ENCODE results near the gene CELA3A. TPM values are rescaled to one million over a fixed set of nuclear protein-coding genes. Genes with fewer than 3 reads are reported as not detected.

The CELA3A gene, protein sequence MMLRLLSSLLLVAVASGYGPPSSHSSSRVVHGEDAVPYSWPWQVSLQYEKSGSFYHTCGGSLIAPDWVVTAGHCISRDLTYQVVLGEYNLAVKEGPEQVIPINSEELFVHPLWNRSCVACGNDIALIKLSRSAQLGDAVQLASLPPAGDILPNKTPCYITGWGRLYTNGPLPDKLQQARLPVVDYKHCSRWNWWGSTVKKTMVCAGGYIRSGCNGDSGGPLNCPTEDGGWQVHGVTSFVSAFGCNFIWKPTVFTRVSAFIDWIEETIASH
- total RNA-seq (not detected), polyA plus RNA-seq (not detected)

DNA sequence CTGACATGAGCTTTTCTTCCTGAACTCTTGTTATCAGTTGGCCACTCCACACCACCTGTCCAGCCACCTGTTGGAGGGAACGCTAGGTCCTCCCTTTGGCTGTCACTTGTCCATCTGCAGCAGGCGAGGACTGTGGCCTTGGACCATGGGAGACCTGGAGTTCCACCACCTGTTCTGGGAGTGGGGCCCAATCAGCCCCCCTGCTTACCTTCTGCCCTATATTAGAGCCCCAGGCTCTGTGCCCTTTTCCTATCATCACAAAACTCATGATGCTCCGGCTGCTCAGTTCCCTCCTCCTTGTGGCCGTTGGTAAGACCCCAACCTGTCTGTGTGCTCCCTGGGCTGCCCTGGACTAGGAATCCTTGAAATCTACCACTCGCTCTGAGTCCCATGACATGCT is at the start of gene CELA3A:
CELA3A (plus strand) TSS at position 249 of the 400 bp plus-strand sequence; CDS start at position 267, 18 bp downstream.
- Mint-ChIP-seq H3K27ac (peak within 1 kb of the TSS in 2 of 7 donors; percentile 4 to 25), H3K4me3 (peak within 1 kb of the TSS in 1 of 8 donors; percentile 21)
- intact Hi-C loops (cut with micrococcal nuclease): no loop called here

DNA sequence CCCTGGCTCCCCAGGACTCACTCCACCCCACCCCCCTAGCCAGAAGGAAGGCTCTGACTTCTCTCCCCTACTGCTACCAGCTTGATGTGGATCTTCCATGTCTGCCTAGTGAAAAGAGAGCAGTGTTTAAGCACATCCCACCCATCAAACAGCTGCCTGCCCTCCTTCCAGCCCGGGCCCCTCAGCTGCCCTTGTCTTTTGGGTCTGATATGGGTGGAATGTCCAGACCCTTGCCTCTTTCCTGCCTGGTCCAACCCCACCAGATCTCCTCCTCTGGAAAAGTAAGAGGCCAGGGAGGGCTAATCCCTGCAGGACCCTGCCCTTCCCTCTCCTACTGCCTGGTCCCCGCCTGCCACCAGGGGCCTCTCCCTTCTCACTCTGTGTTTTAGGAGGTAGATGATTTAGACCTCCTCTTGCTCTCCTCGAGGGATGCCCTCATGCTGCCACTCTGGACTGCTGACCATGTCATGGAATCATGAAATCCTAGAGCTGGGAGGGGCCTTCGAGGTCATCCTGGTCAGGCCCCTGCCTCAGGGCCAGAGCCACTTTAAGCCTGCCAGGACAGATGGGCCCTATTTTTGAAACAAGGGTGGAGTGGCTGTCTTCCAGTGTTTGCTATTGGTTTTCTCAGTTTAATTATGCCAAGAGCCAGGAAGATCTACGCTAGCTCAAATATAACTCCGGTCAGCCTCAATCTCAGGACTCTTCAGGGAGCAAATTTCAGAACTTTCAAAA is 48.5 kb upstream of the CELA3A start:
- ChIA-PET CTCF (ENCODE audit: partially characterized antibody) (no interaction called here), POLR2A (ENCODE audit: partially characterized antibody) (no interaction called here)
- peaks cover 25% of the 10 kb centered on the region for H3K4me1 ChIP-seq (ENCODE audit: insufficient read depth, low read length)
- no peaks in the 10 kb centered on the region for H3K27me3 ChIP-seq (ENCODE audit: insufficient read depth, low read length)
- Mint-ChIP-seq H3K27ac (peak overlapping the region in 1 of 7 donors; percentile 69), H3K4me1 (peaks cover 14 to 28% (median 18%) of the 10 kb centered on the region in 4 donors), H3K9me3 (no peaks in the 10 kb centered on the region), H3K27me3 (no peaks in the 10 kb centered on the region), H3K4me3 (no peak overlapping the region), H3K36me3 (no peaks in the 10 kb centered on the region)
- no peaks in the 10 kb centered on the region for H3K36me3 ChIP-seq (ENCODE audit: insufficient read depth, low read length)
- no peak for DNase-seq
- H3K9me3 ChIP-seq (ENCODE audit: control insufficient read depth in 1 of 2, low read length in 2 of 2): no peaks in the 10 kb centered on the region
- H3K27ac ChIP-seq (ENCODE audit: low read depth, low read length): no peak overlapping the region
- intact Hi-C loops (cut with micrococcal nuclease): no loop called here
- H3K4me3 ChIP-seq (ENCODE audit: low read length in 2 of 2): no peak overlapping the region

More for the DNA sequence above, at the start of gene CELA3A:
- no peak for DNase-seq
- Mint-ChIP-seq H3K36me3 (no peaks in the 10 kb centered on the region), H3K9me3 (no peaks in the 10 kb centered on the region), H3K4me1 (peaks cover 0 to 2% (median 0%) of the 10 kb centered on the region in 4 donors), H3K27me3 (no peaks in the 10 kb centered on the region)
- Histone ChIP-seq H3K4me3 (ENCODE audit: low read length in 2 of 2) (no peak within 1 kb of the TSS), H3K27me3 (ENCODE audit: insufficient read depth, low read length) (no peaks in the 10 kb centered on the region), H3K9me3 (ENCODE audit: control insufficient read depth in 1 of 2, low read length in 2 of 2) (no peaks in the 10 kb centered on the region), H3K36me3 (ENCODE audit: insufficient read depth, low read length) (no peaks in the 10 kb centered on the region), H3K4me1 (ENCODE audit: insufficient read depth, low read length) (no peaks in the 10 kb centered on the region), H3K27ac (ENCODE audit: low read depth, low read length) (no peak within 1 kb of the TSS)
- CTCF ChIA-PET (ENCODE audit: partially characterized antibody): no interaction called here
- POLR2A ChIA-PET (ENCODE audit: partially characterized antibody): no interaction called here

DNA sequence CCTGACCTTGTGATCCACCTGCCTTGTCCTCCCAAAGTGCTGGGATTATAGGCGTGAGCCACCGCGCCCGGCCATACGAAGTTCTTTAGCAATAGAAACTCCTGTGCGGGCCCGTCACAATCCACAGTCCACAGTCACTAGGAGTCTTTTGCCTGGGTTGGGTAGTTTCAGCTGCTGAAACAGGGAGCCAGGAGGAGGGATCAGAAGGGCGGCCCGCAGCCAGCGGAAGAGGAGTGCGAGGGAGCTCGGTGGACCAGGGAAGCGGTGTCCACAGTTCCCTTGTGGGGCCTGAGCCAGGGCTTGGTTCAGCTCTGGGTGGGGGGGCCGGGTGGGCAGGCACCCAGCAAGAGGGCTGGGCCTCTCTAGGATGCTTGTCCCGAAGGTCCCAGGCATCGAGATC is 46.4 kb upstream of the CELA3A start:
- Mint-ChIP-seq H3K9me3 (no peaks in the 10 kb centered on the region), H3K4me3 (no peak overlapping the region), H3K4me1 (peaks cover 20 to 42% (median 25%) of the 10 kb centered on the region in 4 donors), H3K27me3 (peaks cover 0 to 1% of the 10 kb centered on the region in 2 donors), H3K36me3 (no peaks in the 10 kb centered on the region), H3K27ac (peak overlapping the region in 2 of 7 donors; percentile 52 to 79)
- CTCF ChIA-PET (ENCODE audit: partially characterized antibody): interaction anchor here (0.6 kb wide), 1 partner anchor 686 kb away, joined by 3 read pairs; no protein-coding TSS in a partner anchor
- Histone ChIP-seq H3K4me1 (ENCODE audit: insufficient read depth, low read length) (peaks cover 31% of the 10 kb centered on the region), H3K27me3 (ENCODE audit: insufficient read depth, low read length) (no peaks in the 10 kb centered on the region), H3K36me3 (ENCODE audit: insufficient read depth, low read length) (no peaks in the 10 kb centered on the region), H3K9me3 (ENCODE audit: control insufficient read depth in 1 of 2, low read length in 2 of 2) (no peaks in the 10 kb centered on the region), H3K4me3 (ENCODE audit: low read length in 2 of 2) (no peak overlapping the region), H3K27ac (ENCODE audit: low read depth, low read length) (no peak overlapping the region)
- POLR2A ChIA-PET (ENCODE audit: partially characterized antibody): no interaction called here
- intact Hi-C loops (cut with micrococcal nuclease): no loop called here
- DNase-seq: no peak

DNA sequence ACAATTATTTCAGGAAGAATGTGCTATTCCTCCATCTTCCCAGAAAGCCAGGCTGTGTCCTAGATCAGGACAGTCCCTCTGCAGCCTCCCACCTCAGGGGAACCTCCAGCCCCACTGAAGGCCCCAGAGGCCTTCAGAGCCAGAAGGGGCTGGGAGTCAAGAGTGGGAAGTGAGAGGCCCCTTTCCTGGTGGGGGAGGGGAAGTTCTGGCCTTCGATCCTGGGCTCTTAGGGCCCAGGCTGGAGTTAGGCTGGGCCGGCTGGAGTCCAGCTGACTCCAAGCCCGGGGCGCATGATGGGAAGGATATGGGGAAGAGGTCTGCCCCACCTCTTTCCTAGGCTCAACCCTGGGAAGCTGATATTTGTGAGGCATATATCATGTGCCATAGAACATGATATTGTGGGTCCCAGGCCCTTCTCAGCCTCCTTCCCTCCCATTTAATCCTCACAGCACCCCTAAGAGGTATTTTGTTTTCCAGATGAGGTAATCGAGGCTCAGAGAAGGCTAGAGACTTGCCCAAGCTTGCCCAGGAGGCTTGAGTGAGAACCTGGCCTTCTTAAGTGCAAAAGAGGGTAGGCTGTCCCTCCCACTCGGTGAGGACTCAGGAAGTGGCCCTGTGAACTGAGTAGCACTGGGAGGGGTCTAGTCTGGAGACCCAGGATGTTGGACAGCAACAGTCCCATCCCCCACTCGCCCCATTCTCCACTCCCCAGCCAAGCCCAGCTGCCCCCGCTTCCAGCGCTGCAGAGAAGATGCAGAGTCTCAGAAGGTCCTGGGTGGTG is 45.8 kb upstream of the CELA3A start:
- H3K9me3 Mint-ChIP-seq: no peaks in the 10 kb centered on the region
- DNase-seq: no peak
- H3K4me3 Mint-ChIP-seq: peak overlapping the region in 3 of 8 donors; percentile 10 to 84 (median 52)
- H3K27ac Mint-ChIP-seq: peak overlapping the region in 5 of 7 donors; percentile 37 to 96 (median 96)
- no peaks in the 10 kb centered on the region for H3K27me3 ChIP-seq (ENCODE audit: insufficient read depth, low read length)
- no peak overlapping the region for H3K27ac ChIP-seq (ENCODE audit: low read depth, low read length)
- ChIA-PET CTCF (ENCODE audit: partially characterized antibody) (no interaction called here), POLR2A (ENCODE audit: partially characterized antibody) (interaction anchor here (2.6 to 4.0 kb wide), 2 partner anchors 18 to 173 kb away, joined by 14 to 19 read pairs; partner anchors contain the start of genes HSPG2 and USP48)
- no peaks in the 10 kb centered on the region for H3K36me3 ChIP-seq (ENCODE audit: insufficient read depth, low read length)
- peaks cover 31% of the 10 kb centered on the region for H3K4me1 ChIP-seq (ENCODE audit: insufficient read depth, low read length)
- no peaks in the 10 kb centered on the region for H3K36me3 Mint-ChIP-seq
- H3K9me3 ChIP-seq (ENCODE audit: control insufficient read depth in 1 of 2, low read length in 2 of 2): no peaks in the 10 kb centered on the region
- peaks cover 20 to 42% (median 25%) of the 10 kb centered on the region in 4 donors for H3K4me1 Mint-ChIP-seq
- intact Hi-C loops (cut with micrococcal nuclease): no loop called here
- no peak overlapping the region for H3K4me3 ChIP-seq (ENCODE audit: low read length in 2 of 2)
- H3K27me3 Mint-ChIP-seq: peaks cover 0 to 1% of the 10 kb centered on the region in 2 donors

DNA sequence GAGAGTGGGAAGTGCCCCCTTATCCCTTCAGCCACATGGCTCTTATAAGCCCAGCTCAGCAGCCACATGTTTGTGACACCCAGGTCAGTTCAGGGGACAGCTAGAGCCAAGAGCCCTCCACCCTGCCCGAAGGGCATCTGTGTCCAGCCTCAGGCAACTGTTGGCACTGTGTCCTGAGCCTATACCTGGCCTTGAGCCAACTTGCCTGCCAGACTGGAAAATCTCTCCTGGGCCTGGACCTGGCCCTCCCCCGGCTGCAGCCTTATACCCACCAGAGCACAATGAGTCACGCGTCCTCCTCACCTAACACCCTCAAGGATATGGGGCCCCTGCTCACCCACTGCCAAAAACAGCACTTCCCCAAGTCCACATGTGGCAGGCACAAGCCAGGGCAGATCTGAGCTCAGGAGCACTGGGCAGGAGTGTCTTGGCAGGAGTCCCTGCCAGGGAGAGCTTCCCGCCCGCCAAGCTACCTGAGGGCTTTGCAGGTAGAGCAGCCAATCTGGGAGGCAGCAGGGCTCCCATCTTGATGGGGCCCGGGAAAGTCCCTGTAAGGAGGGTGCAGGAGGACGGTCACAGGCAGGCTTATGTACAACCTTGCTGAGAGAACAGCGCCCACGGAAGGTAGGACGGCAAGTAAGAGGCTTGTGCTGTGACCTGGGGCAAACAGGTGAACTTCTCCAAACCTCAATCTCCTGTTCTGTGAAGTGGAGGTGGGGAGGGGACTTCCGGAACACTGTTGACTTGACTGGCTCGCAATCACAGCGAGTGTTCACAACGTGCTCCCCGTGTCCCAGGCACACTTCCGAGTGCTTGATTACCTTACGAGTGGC is 44.5 kb upstream of the CELA3A start:
- ChIA-PET POLR2A (ENCODE audit: partially characterized antibody) (interaction anchor here (0.9 to 4.0 kb wide), 5 partner anchors 19 to 174 kb away, joined by 3 to 19 read pairs (median 4); partner anchors contain the start of genes HSPG2 and USP48), CTCF (ENCODE audit: partially characterized antibody) (interaction anchor here (0.9 kb wide), 1 partner anchor 19 kb away, joined by 3 read pairs; no protein-coding TSS in a partner anchor)
- H3K4me3 ChIP-seq (ENCODE audit: low read length in 2 of 2): no peak overlapping the region
- H3K36me3 ChIP-seq (ENCODE audit: insufficient read depth, low read length): no peaks in the 10 kb centered on the region
- H3K4me1 Mint-ChIP-seq: peaks cover 20 to 42% (median 25%) of the 10 kb centered on the region in 4 donors
- no peaks in the 10 kb centered on the region for H3K27me3 ChIP-seq (ENCODE audit: insufficient read depth, low read length)
- peak overlapping the region; percentile 59 to 91 (median 73) for H3K4me3 Mint-ChIP-seq
- H3K9me3 ChIP-seq (ENCODE audit: control insufficient read depth in 1 of 2, low read length in 2 of 2): no peaks in the 10 kb centered on the region
- DNase-seq: peak; percentile 64 to 84 (median 73)
- peak overlapping the region; percentile 33 for H3K27ac ChIP-seq (ENCODE audit: low read depth, low read length)
- H3K9me3 Mint-ChIP-seq: no peaks in the 10 kb centered on the region
- intact Hi-C loops (cut with micrococcal nuclease): no loop called here
- H3K36me3 Mint-ChIP-seq: no peaks in the 10 kb centered on the region
- peaks cover 0 to 1% of the 10 kb centered on the region in 2 donors for H3K27me3 Mint-ChIP-seq
- peak overlapping the region; percentile 79 to 96 (median 91) for H3K27ac Mint-ChIP-seq
- H3K4me1 ChIP-seq (ENCODE audit: insufficient read depth, low read length): peaks cover 31% of the 10 kb centered on the region

DNA sequence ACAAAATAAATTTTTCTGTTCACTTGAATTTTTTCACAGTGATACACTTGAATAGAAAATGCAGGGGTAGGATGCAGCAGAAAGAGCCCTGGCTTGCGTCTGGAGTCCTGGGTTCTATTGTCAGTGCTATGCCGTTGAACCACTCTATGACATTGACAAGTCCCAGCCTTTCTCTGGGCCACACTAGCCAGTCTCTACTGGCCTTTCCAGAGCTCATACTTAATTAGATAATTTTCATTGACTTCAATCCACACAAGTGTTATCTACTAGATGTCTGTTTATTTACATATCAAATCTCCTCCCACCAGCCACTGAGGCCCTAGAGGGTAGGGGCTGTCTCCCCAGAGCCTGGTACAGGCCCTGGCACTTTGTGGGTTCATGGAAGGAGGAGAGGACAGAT is 40.1 kb upstream of the CELA3A start:
- CTCF ChIA-PET (ENCODE audit: partially characterized antibody): no interaction called here
- H3K27me3 Mint-ChIP-seq: peaks cover 0 to 1% of the 10 kb centered on the region in 2 donors
- peak overlapping the region in 1 of 7 donors; percentile 29 for H3K27ac Mint-ChIP-seq
- H3K36me3 ChIP-seq (ENCODE audit: insufficient read depth, low read length): no peaks in the 10 kb centered on the region
- H3K4me1 ChIP-seq (ENCODE audit: insufficient read depth, low read length): peaks cover 24% of the 10 kb centered on the region
- no peaks in the 10 kb centered on the region for H3K36me3 Mint-ChIP-seq
- H3K4me3 Mint-ChIP-seq: no peak overlapping the region
- no peak for DNase-seq
- H3K4me3 ChIP-seq (ENCODE audit: low read length in 2 of 2): no peak overlapping the region
- H3K9me3 Mint-ChIP-seq: no peaks in the 10 kb centered on the region
- no peaks in the 10 kb centered on the region for H3K9me3 ChIP-seq (ENCODE audit: control insufficient read depth in 1 of 2, low read length in 2 of 2)
- intact Hi-C loops (cut with micrococcal nuclease): loop anchor here (5.0 kb wide), 1 partner anchor 259 kb away; no protein-coding TSS in a partner anchor
- POLR2A ChIA-PET (ENCODE audit: partially characterized antibody): no interaction called here
- peaks cover 23 to 35% (median 26%) of the 10 kb centered on the region in 4 donors for H3K4me1 Mint-ChIP-seq
- H3K27ac ChIP-seq (ENCODE audit: low read depth, low read length): no peak overlapping the region
- H3K27me3 ChIP-seq (ENCODE audit: insufficient read depth, low read length): no peaks in the 10 kb centered on the region

Measured in CD4-positive, alpha-beta memory T cell (primary cell).